AG09319 (cell line): ENCODE measurements around the gene PRH2.

Source experiments
- DNase-seq: peaks from one replicate; pipeline ENCODE4 v3.0.0-alpha.2; 2010; ENCODE audit warnings: low read depth; ENCODE audit errors: extremely low read depth
- TF ChIP-seq, protein P1 (sequence below): IDR thresholded peaks from 2 replicates; pipeline ENCODE4 v1.5.1; 2011; ENCODE audit warnings: low read depth, mild to moderate bottlenecking, inconsistent platforms, low read length, moderate library complexity

Gene PRH2

GRCh38 chr12:10901427-10901826 is 27.6 kb upstream of the PRH2 start:
- TF ChIP-seq, protein P1, sequence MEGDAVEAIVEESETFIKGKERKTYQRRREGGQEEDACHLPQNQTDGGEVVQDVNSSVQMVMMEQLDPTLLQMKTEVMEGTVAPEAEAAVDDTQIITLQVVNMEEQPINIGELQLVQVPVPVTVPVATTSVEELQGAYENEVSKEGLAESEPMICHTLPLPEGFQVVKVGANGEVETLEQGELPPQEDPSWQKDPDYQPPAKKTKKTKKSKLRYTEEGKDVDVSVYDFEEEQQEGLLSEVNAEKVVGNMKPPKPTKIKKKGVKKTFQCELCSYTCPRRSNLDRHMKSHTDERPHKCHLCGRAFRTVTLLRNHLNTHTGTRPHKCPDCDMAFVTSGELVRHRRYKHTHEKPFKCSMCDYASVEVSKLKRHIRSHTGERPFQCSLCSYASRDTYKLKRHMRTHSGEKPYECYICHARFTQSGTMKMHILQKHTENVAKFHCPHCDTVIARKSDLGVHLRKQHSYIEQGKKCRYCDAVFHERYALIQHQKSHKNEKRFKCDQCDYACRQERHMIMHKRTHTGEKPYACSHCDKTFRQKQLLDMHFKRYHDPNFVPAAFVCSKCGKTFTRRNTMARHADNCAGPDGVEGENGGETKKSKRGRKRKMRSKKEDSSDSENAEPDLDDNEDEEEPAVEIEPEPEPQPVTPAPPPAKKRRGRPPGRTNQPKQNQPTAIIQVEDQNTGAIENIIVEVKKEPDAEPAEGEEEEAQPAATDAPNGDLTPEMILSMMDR = no peak
- DNase-seq = no peak

DNA sequence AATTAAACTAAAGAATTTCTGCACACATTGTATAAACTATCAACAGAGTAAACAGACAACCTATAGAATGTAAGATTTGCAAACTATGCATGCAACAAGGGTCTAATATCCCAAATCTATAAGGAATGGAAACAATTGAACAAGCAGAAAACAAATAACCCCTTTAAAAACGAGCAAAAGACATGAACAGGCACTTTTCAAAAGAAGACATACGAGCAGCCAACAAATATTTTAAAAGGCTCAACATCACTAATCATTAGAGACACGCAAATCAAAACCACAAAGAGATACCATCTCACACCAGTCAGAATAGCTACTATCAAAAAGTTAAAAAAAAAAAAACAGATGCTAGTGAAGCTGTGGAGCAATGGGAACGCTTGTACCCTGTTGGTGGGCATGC is 24.4 kb upstream of the PRH2 start:
- DNase-seq = no peak
- TF ChIP-seq, protein P1 = no peak

DNA sequence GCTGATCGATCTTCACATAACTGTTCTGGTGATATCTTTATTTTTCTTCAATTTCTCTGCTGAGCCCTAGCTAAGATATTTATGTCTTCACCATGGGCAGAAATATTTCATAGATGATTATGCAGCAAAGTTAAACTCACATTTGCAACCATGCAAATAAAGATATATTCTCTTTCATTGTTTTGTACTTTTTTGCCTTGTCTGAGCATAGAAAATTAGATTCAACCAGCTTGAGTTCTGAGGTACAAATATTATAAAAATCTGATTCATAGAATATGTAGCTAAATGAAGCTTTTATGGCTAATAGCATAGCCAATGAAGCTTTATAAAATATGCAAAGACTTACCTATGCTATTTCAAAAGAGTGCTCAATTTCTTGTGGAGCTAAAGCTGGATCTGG is 19.6 kb upstream of the PRH2 start, which contains the start of gene TAS2R13:
Gene TAS2R13 (minus strand): TSS at position 101 of the 400 bp plus-strand sequence. CDS start 264 bp downstream, outside the sequence.
- TF ChIP-seq, protein P1 = no peak
- DNase-seq = no peak

- DNase-seq = no peak
- TF ChIP-seq, protein P1 = no peak
These were observed 18.7 kb upstream of the PRH2 start for GRCh38 chr12:10910380-10910779.

- DNase-seq = no peak
- TF ChIP-seq, protein P1 = no peak
These were observed 9.2 kb upstream of the PRH2 start for GRCh38 chr12:10919809-10920208.

GRCh38 chr12:10926269-10926668 is 2.8 kb upstream of the PRH2 start:
- no peak for DNase-seq
- TF ChIP-seq, protein P1 = no peak

DNA sequence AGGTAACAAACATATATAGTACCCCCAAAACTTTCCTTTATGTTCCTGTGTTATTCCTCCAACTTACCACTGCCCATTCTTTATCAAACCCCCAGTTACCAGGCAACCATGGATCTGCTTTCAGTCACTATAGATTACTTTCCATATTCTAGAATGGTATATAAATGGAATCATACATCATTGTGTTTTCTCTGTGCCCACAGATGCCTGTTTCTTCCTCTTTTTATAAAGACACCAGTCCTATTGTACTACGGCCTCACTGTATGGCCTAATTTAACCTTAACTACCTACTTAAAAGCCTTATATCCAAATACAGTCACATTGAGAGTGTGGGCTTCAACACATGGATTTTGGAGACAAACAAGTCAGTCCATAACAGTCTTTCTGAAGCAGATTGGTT is 7.5 kb downstream of the PRH2 start:
- TF ChIP-seq, protein P1 = no peak
- no peak for DNase-seq
